OCI-LY7 (cell line): Measurements from ENCODE around the gene HOXC11. TPM values are rescaled to one million over a fixed set of nuclear protein-coding genes. Genes with fewer than 3 reads are reported as not detected.

ENCODE experiments used
- Bru-seq: library from RNA; stranded (reverse); fragments of 400-500 nt; gene quantifications from one replicate; lab custom pipeline; 2021; lab: Mats Ljungman, UMichigan
- BruChase-seq, 2 experiments: library from RNA; stranded (reverse); fragments of 400-500 nt; gene quantifications; one replicate each; lab custom pipeline; 2021; lab: Mats Ljungman, UMichigan
- BruUV-seq: library from RNA; stranded (reverse); fragments of 400-500 nt; replicated peaks from 2 replicates; lab custom pipeline; 2021; lab: Mats Ljungman, UMichigan
- CTCF ChIA-PET: fragments of 300-600 bp; sonication (Branson Sonifier 250); formaldehyde crosslinking; loops from one replicate; lab custom pipeline; 2022; ENCODE audit warnings: antibody characterized with exemption; ENCODE audit not compliant: unreplicated experiment; lab: Charles Lee
- POLR2A ChIA-PET: fragments of 300-600 bp; sonication (Branson Sonifier 250); formaldehyde crosslinking; loops from one replicate; lab custom pipeline; 2022; ENCODE audit warnings: antibody characterized with exemption; lab: Charles Lee
- DNase-seq: peaks from one replicate; pipeline ENCODE4 v3.0.0-alpha.2; 2015; ENCODE audit warnings: low spot score
- H2AFZ ChIP-seq: fragments of 200-600 bp; sonication (generic), shearing (Covaris generic); 2 replicates; pipeline ENCODE4 v1.6.1; 2014; ENCODE audit warnings: mild to moderate bottlenecking, antibody characterized with exemption, low read length, moderate library complexity
- H3K27ac ChIP-seq: fragments of 200-600 bp; sonication (generic); 2 replicates; pipeline ENCODE4 v1.5.1; 2014; ENCODE audit warnings: mixed run types, low read depth, mild to moderate bottlenecking, moderate library complexity, low read length, inconsistent platforms; ENCODE audit not compliant: poor library complexity, severe bottlenecking
- H3K36me3 ChIP-seq: fragments of 200-600 bp; sonication (generic); 2 replicates; pipeline ENCODE4 v1.6.1; 2014; ENCODE audit warnings: mild to moderate bottlenecking, antibody characterized with exemption, low read length, moderate library complexity, mixed read lengths; ENCODE audit not compliant: insufficient read depth
- H3K4me1 ChIP-seq: fragments of 200-600 bp; sonication (generic); 2 replicates; pipeline ENCODE4 v1.5.1; 2014; ENCODE audit warnings: mild to moderate bottlenecking, low read length; ENCODE audit not compliant: insufficient read depth, poor library complexity, severe bottlenecking
- H3K4me2 ChIP-seq: fragments of 200-600 bp; sonication (generic); 2 replicates; pipeline ENCODE4 v1.6.1; 2014; ENCODE audit warnings: mild to moderate bottlenecking, low read length
- H3K4me3 ChIP-seq: fragments of 200-600 bp; sonication (generic); 2 replicates; pipeline ENCODE4 v1.5.1; 2014; ENCODE audit warnings: mild to moderate bottlenecking, low read depth, low read length; ENCODE audit not compliant: poor library complexity, severe bottlenecking
- H3K79me2 ChIP-seq: fragments of 200-600 bp; sonication (generic); 2 replicates; pipeline ENCODE4 v1.6.1; 2016; ENCODE audit warnings: low read depth, mild to moderate bottlenecking, low read length, moderate library complexity, mixed read lengths; ENCODE audit not compliant: insufficient read depth
- H3K9me2 ChIP-seq: fragments of 200-600 bp; sonication (generic); 2 replicates; pipeline ENCODE4 v1.6.1; 2016; ENCODE audit warnings: mild to moderate bottlenecking, low read length, mixed read lengths; ENCODE audit not compliant: insufficient read depth
- H3K9me3 ChIP-seq: fragments of 200-600 bp; sonication (generic); 2 replicates; pipeline ENCODE4 v1.6.1; 2014; ENCODE audit warnings: mild to moderate bottlenecking, mixed run types, low read length, mixed read lengths
- H4K20me1 ChIP-seq: fragments of 200-600 bp; sonication (generic); 2 replicates; pipeline ENCODE4 v1.6.1; 2014; ENCODE audit warnings: mild to moderate bottlenecking, antibody characterized with exemption, low read length, moderate library complexity, mixed read lengths; ENCODE audit not compliant: insufficient read depth
- CTCF ChIP-seq: fragments of 200-600 bp; sonication (generic); conservative IDR thresholded peaks from 2 replicates; pipeline ENCODE4 v1.5.1; 2014; ENCODE audit warnings: mild to moderate bottlenecking, antibody characterized with exemption, low read length, moderate library complexity, mixed read lengths
- EZH2phosphoT487 ChIP-seq: fragments of 200-600 bp; sonication (generic); IDR thresholded peaks from 2 replicates; pipeline ENCODE4 v1.6.1; 2018; ENCODE audit warnings: low read depth, borderline replicate concordance, mild to moderate bottlenecking, mixed run types, antibody characterized with exemption, low read length, moderate library complexity, mixed read lengths
- intact Hi-C: fragments of 100-400 bp; cut with micrococcal nuclease; formaldehyde crosslinking; loops from one replicate; pipeline ENCODE4 v1.10.0; 2022; ENCODE audit not compliant: unreplicated experiment
- long read RNA-seq: library from polyadenylated mRNA; stranded (forward); transcript quantifications from one replicate; pipeline ENCODE4 v2.0.0, GENCODE V29; 2022
- total RNA-seq, 2 experiments: library from RNA; depleted of rRNA in 1 of 2; stranded (reverse); fragments of >200 nt in 1 of 2; shearing (Covaris generic) in 1 of 2; gene quantifications; 2 replicates each; pipeline ENCODE4 v1.2.3, GENCODE V29; 2014 to 2022

HOXC11 gene
- 1.4 and 2.3 TPM in 2 replicates for total RNA-seq (2014; rRNA removed; shearing (Covaris generic))
- total RNA-seq (2022), result 2.7 and 3.8 TPM in 2 replicates
- percentile 39 among the genes with signal in this experiment for Bru-seq, nascent RNA
- BruChase-seq, experiment 1, labeled RNA remaining after a 6-hour chase, result percentile 38 among the genes with signal in this experiment
- BruChase-seq, experiment 2, labeled RNA remaining after a 2-hour chase, result percentile 40 among the genes with signal in this experiment
- long read RNA-seq, partial matches to known transcripts, result 9 of 10 reads
- long read RNA-seq, other reads (novel, unspliced or antisense), result 0 of 10 reads

- no peak for DNase-seq
- peaks cover 24% of the 10 kb centered on the region for H3K4me1 ChIP-seq
- CTCF ChIA-PET, result no interaction called here
- no peak within 1 kb of the TSS for H3K27ac ChIP-seq
- no peaks in the 10 kb centered on the region for H3K9me2 ChIP-seq
- H3K4me3 ChIP-seq, result peak within 1 kb of the TSS; percentile 71
- H3K4me2 ChIP-seq, result peak within 1 kb of the TSS; percentile 65
- BruUV-seq, result no TSS peak
- POLR2A ChIA-PET, result no interaction called here
- H3K79me2 ChIP-seq, result no peaks in the 10 kb centered on the region
- H2AFZ ChIP-seq, result 0 out of 2 replicates have a peak within 1 kb of the TSS, but pooled peaks have one; percentile 77
- intact Hi-C loops, result no loop called here
- TF ChIP-seq CTCF (no peak), EZH2phosphoT487 (no peak)
- no peaks in the 10 kb centered on the region for H3K36me3 ChIP-seq
- H3K9me3 ChIP-seq, result no peaks in the 10 kb centered on the region
- H4K20me1 ChIP-seq, result no peaks in the 10 kb centered on the region
Observed at GRCh38 chr12:53972722-53973235, at the start of gene HOXC11. Gene HOXC11 (plus strand): TSS chr12:53973126. CDS start chr12:53973242, 116 bp downstream.

GRCh38 chr12:53924521-53925405, 48.2 kb upstream of the HOXC11 start:
- Histone ChIP-seq H3K36me3 (no peaks in the 10 kb centered on the region), H2AFZ (no peak overlapping the region), H3K27ac (no peak overlapping the region), H4K20me1 (no peaks in the 10 kb centered on the region), H3K4me2 (no peak overlapping the region), H3K4me1 (no peaks in the 10 kb centered on the region), H3K9me3 (no peaks in the 10 kb centered on the region), H3K9me2 (no peaks in the 10 kb centered on the region), H3K79me2 (no peaks in the 10 kb centered on the region), H3K4me3 (no peak overlapping the region)
- no peak for TF ChIP-seq CTCF
- TF ChIP-seq EZH2phosphoT487, result no peak
- DNase-seq, result no peak
- no TSS peak for BruUV-seq
- ChIA-PET CTCF (no interaction called here), POLR2A (no interaction called here)
- intact Hi-C loops, result no loop called here
